Upper lobe of left lung (tissue), 6 donors: Measurements from ENCODE around the gene SMIM20. TPM values are rescaled to one million over a fixed set of nuclear protein-coding genes. Genes with fewer than 3 reads are reported as not detected.

ENCODE experiments used
- ATAC-seq, 2 donors: fragments of 200-7000 bp; cut with Tn5 transposase; one replicate each; pipeline ENCODE4 v1.9.1; 2022; ENCODE audit warnings: mild to moderate bottlenecking in 2 of 2, moderate library complexity in 2 of 2; ENCODE audit not compliant: low FRiP score in 2 of 2
- DNase-seq, 2 donors: peaks; one replicate each; pipeline ENCODE4 v3.0.0-alpha.2; 2019 to 2020
- H3K27ac ChIP-seq, 4 donors: fragments of 200-600 bp; sonication (generic); one replicate each; pipeline ENCODE4 v1.5.1; 2016 to 2019
- H3K27me3 ChIP-seq, 4 donors: fragments of 200-600 bp; sonication (generic); one replicate each; pipeline ENCODE4 v1.5.1; 2017 to 2019
- H3K36me3 ChIP-seq, 4 donors: fragments of 200-600 bp; sonication (generic); one replicate each; pipeline ENCODE4 v1.5.1; 2016 to 2019
- H3K4me1 ChIP-seq, 4 donors: fragments of 200-600 bp; sonication (generic); one replicate each; pipeline ENCODE4 v1.5.1; 2018 to 2019
- H3K4me3 ChIP-seq, 4 donors: fragments of 200-600 bp; sonication (generic); one replicate each; pipeline ENCODE4 v1.5.1; 2017 to 2019; ENCODE audit warnings: mild to moderate bottlenecking in 2 of 4, moderate library complexity in 1 of 4
- H3K9me3 ChIP-seq, 4 donors: fragments of 200-600 bp; sonication (generic); one replicate each; pipeline ENCODE4 v1.5.1; 2018 to 2019
- EP300 ChIP-seq, 4 donors: sonication (generic); formaldehyde crosslinking; IDR thresholded peaks; one replicate each; pipeline ENCODE4 v1.5.1; 2017; ENCODE audit warnings: antibody characterized with exemption in 4 of 4, control low read depth in 2 of 4
- POLR2A ChIP-seq, 4 donors: fragments of 450-650 bp; IDR thresholded peaks; one replicate each; pipeline ENCODE4 v1.5.1; 2016 to 2017; ENCODE audit warnings: antibody characterized with exemption in 4 of 4, mild to moderate bottlenecking in 2 of 4
- POLR2AphosphoS5 ChIP-seq, 2 donors: sonication (generic); formaldehyde crosslinking; IDR thresholded peaks; one replicate each; pipeline ENCODE4 v1.5.1; 2017; ENCODE audit warnings: antibody characterized with exemption in 2 of 2
- WGBS, 2 donors: methylation state at CpG; one replicate each; pipeline ENCODE4 v1.1.5; 2017 to 2018; 5-methylcytosine and 5-hydroxymethylcytosine counted together
- total RNA-seq, 6 donors: library from RNA; depleted of rRNA in 4 of 6; stranded (reverse); fragments of >200 nt in 4 of 6; gene quantifications; one replicate each; pipeline versions ENCODE4 v1.1.0 to v1.2.1, GENCODE V29; 2016 to 2021
- TF ChIP-seq, protein P1 (sequence below), 6 experiments: fragments of 450-650 bp in 4 of 6; fragments of 200-600 bp in 2 of 6; sonication (generic) in 2 of 6; IDR thresholded peaks; one replicate each; pipeline ENCODE4 v1.5.1; 2016 to 2019; ENCODE audit warnings: antibody characterized with exemption in 6 of 6
- donor health status: DM: no; HTN: no; CAD: no; lungs with moderate emphysema.
- donor health status: DM: no; HTN: yes; CAD: no; lungs with severe emphysema.

The SMIM20 gene
- total RNA-seq, 6 donors from 2014 or later, result 7.5 to 33.4 (median 20.8) TPM

DNA sequence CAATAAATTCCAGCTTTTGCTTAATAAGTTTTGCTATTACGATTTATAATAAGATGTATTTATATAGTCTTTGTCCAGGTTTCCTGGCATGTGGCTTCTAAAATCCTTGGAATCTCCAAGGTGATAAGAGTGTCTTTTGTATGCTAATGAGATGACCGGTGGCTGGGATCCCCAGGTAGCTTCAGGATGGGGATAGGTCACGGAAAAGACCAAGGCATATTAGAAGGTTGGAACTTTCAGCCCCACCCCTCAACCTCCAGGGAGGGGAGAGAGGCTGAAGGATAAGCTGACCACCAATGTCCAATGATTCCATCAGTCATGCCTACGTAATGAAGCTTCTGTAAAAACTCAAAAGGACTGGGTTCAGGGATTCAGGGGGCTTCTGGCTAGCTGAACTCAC is 41.7 kb downstream of the SMIM20 start:
- ATAC-seq, result no peak
- no peaks in the 10 kb centered on the region for H3K9me3 ChIP-seq
- no peak for DNase-seq
- H3K36me3 ChIP-seq, result no peaks in the 10 kb centered on the region
- no peak overlapping the region for H3K4me3 ChIP-seq
- WGBS, 2 donors, result 70 to 80% methylated on average over 4 of the region's 4 CpGs
- no peak overlapping the region for H3K27ac ChIP-seq
- H3K4me1 ChIP-seq, result no peaks in the 10 kb centered on the region
- no peaks in the 10 kb centered on the region for H3K27me3 ChIP-seq
- TF ChIP-seq EP300 (IDR thresholded peaks at IDR 0.05), result no peak
- no peak for TF ChIP-seq POLR2A (IDR thresholded peaks at IDR 0.05)
- TF ChIP-seq POLR2AphosphoS5 (IDR thresholded peaks at IDR 0.05), result no peak
- TF ChIP-seq, protein P1, sequence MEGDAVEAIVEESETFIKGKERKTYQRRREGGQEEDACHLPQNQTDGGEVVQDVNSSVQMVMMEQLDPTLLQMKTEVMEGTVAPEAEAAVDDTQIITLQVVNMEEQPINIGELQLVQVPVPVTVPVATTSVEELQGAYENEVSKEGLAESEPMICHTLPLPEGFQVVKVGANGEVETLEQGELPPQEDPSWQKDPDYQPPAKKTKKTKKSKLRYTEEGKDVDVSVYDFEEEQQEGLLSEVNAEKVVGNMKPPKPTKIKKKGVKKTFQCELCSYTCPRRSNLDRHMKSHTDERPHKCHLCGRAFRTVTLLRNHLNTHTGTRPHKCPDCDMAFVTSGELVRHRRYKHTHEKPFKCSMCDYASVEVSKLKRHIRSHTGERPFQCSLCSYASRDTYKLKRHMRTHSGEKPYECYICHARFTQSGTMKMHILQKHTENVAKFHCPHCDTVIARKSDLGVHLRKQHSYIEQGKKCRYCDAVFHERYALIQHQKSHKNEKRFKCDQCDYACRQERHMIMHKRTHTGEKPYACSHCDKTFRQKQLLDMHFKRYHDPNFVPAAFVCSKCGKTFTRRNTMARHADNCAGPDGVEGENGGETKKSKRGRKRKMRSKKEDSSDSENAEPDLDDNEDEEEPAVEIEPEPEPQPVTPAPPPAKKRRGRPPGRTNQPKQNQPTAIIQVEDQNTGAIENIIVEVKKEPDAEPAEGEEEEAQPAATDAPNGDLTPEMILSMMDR (IDR thresholded peaks at IDR 0.05), result no peak

DNA sequence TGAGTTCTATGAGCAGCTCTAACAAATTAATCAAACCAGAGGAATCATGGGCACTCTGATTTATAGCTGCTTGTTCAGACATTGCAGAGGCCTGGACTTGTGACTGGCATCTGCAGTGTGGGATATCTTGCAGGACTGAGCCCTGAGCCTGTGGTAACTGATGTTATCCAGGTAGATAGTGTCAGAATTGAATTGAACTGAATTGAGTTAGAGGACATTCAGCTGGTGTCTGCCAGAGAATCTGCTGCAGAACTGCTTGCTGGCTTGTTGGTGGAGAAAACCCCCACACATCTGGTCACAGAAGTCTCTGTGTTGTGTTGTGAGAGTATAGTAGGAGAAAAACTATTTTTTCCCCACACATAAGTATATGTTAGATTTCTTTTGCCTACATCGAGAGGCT is 42.2 kb downstream of the SMIM20 start:
- Histone ChIP-seq H3K4me1 (no peaks in the 10 kb centered on the region), H3K27me3 (no peaks in the 10 kb centered on the region), H3K36me3 (no peaks in the 10 kb centered on the region), H3K9me3 (no peaks in the 10 kb centered on the region), H3K4me3 (no peak overlapping the region), H3K27ac (no peak overlapping the region)
- no peak for DNase-seq
- no peak for ATAC-seq
- 84 to 100% methylated on average over 1 of the region's 1 CpG for WGBS, 2 donors
- no peak for TF ChIP-seq EP300 (IDR thresholded peaks at IDR 0.05)
- TF ChIP-seq, protein P1 (IDR thresholded peaks at IDR 0.05), result no peak
- TF ChIP-seq POLR2A (IDR thresholded peaks at IDR 0.05), result no peak
- TF ChIP-seq POLR2AphosphoS5 (IDR thresholded peaks at IDR 0.05), result no peak

DNA sequence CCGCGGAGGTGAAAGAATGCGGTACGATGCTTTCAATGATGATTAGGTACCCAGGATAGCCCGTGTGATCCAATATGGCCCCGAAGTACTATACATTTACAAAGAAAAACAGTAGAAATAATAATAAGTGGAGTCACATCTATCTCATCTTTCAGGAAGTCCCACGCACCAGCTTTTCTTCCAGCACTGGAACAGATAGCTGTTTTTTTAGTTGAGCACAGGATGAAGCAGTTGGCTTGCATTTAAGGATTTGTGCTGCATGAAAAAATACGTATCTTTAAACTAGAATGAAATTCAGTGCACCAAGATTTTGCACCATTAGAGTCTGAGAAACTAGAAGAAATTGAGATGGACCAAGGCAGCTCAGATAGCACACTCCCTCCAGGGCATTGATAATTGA is 44.1 kb downstream of the SMIM20 start:
- Histone ChIP-seq H3K27ac (no peak overlapping the region), H3K4me1 (no peaks in the 10 kb centered on the region), H3K4me3 (no peak overlapping the region), H3K27me3 (no peaks in the 10 kb centered on the region), H3K9me3 (no peaks in the 10 kb centered on the region), H3K36me3 (no peaks in the 10 kb centered on the region)
- ATAC-seq (no peak), DNase-seq (no peak)
- 89 to 94% methylated on average over 8 of the region's 8 CpGs for WGBS, 2 donors
- TF ChIP-seq POLR2A (IDR thresholded peaks at IDR 0.05) (no peak), POLR2AphosphoS5 (IDR thresholded peaks at IDR 0.05) (no peak), EP300 (IDR thresholded peaks at IDR 0.05) (no peak)
- TF ChIP-seq, protein P1 (IDR thresholded peaks at IDR 0.05), result no peak

DNA sequence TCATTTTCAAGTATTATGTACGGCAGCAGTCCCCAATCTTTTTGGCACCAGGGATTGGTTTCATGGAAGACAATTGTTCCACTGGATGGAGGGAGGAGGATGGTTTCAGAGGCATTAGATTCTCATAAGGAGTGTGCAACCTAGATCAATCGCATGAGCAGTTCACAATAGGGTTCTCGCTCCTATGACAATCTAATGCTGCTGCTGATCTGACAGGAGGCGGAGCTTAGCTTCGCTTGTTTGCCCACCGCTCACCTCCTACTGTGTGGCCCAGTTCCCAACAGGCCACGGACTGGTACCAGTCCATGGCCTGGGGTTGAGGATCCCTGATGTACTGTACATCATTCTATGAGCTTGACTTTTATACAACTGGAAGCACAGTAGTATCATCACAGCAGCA is 48.4 kb downstream of the SMIM20 start:
- Histone ChIP-seq H3K4me3 (no peak overlapping the region), H3K27ac (no peak overlapping the region), H3K9me3 (no peaks in the 10 kb centered on the region), H3K4me1 (no peaks in the 10 kb centered on the region), H3K36me3 (no peaks in the 10 kb centered on the region), H3K27me3 (no peaks in the 10 kb centered on the region)
- TF ChIP-seq EP300 (IDR thresholded peaks at IDR 0.05) (no peak), POLR2A (IDR thresholded peaks at IDR 0.05) (no peak), POLR2AphosphoS5 (IDR thresholded peaks at IDR 0.05) (no peak)
- TF ChIP-seq, protein P1 (IDR thresholded peaks at IDR 0.05), result no peak
- no peak for ATAC-seq
- WGBS, 2 donors, result 92 to 94% methylated on average over 7 of the region's 7 CpGs
- no peak for DNase-seq

DNA sequence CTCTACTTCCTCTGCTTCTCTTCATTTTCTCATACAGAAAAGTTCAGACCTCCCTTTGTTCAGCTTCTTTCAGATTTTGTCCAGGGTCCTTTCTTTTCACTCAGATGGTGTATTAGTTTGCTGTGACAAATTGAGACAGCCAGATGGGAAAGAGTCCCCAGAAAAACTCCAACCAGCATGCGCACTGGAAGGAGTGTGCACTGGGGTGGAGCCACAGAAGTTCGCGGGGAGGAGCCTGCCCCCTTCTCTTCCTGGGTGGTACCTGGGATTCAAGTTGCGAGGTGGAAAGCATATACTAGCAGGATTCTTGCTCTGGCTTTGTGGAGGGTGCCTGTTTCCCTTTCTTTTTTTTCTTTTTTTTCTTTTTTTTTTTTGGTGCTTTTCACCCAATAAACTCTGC is 51.6 kb downstream of the SMIM20 start:
- 91 to 93% methylated on average over 4 of the region's 4 CpGs for WGBS, 2 donors
- no peak for DNase-seq

More for the DNA sequence above, 51.6 kb downstream of the SMIM20 start:
- Histone ChIP-seq H3K36me3 (no peaks in the 10 kb centered on the region), H3K27ac (no peak overlapping the region), H3K9me3 (no peaks in the 10 kb centered on the region), H3K27me3 (no peaks in the 10 kb centered on the region), H3K4me3 (no peak overlapping the region), H3K4me1 (peaks cover 0 to 7% (median 6%) of the 10 kb centered on the region in 4 donors)
- TF ChIP-seq POLR2A (IDR thresholded peaks at IDR 0.05), result no peak
- no peak for TF ChIP-seq POLR2AphosphoS5 (IDR thresholded peaks at IDR 0.05)
- TF ChIP-seq, protein P1 (IDR thresholded peaks at IDR 0.05), result no peak
- no peak for TF ChIP-seq EP300 (IDR thresholded peaks at IDR 0.05)
- no peak for ATAC-seq
